ENCODE data around the gene PDLIM7. TPM values are rescaled to one million over a fixed set of nuclear protein-coding genes. Genes with fewer than 3 reads are reported as not detected.

Gene PDLIM7
- total RNA-seq, 1 donor: 91.4 TPM

GRCh38 chr5:177450667-177451424, 46.6 kb downstream of the PDLIM7 start:
- no peak overlapping the region for H3K4me3 ChIP-seq (ENCODE audit: low read depth, low read length)
- DNase-seq (ENCODE audit: low read depth): no peak
- no peak for TF ChIP-seq CTCF (IDR thresholded peaks at IDR 0.05; ENCODE audit: insufficient read depth, low read length)

GRCh38 chr5:177449140-177450061, 48.0 kb downstream of the PDLIM7 start:
- DNase-seq (ENCODE audit: low read depth): no peak
- no peak overlapping the region for H3K4me3 ChIP-seq (ENCODE audit: low read depth, low read length)
- TF ChIP-seq CTCF (IDR thresholded peaks at IDR 0.05; ENCODE audit: insufficient read depth, low read length): no peak

- no peak for TF ChIP-seq CTCF (IDR thresholded peaks at IDR 0.05; ENCODE audit: insufficient read depth, low read length)
- H3K4me3 ChIP-seq (ENCODE audit: low read depth, low read length): no peak overlapping the region
- no peak for DNase-seq (ENCODE audit: low read depth)
Observed at GRCh38 chr5:177448244-177448950, 49.0 kb downstream of the PDLIM7 start.

- TF ChIP-seq CTCF (IDR thresholded peaks at IDR 0.05; ENCODE audit: insufficient read depth, low read length): peak; percentile 14
- H3K4me3 ChIP-seq (ENCODE audit: low read depth, low read length): peak overlapping the region; percentile 77
- peak; percentile 74 for DNase-seq (ENCODE audit: low read depth)
Observed at GRCh38 chr5:177447611-177448243, 49.7 kb downstream of the PDLIM7 start.

GRCh38 chr5:177447066-177447610, 50.3 kb downstream of the PDLIM7 start:
- no peak for DNase-seq (ENCODE audit: low read depth)
- TF ChIP-seq CTCF (IDR thresholded peaks at IDR 0.05; ENCODE audit: insufficient read depth, low read length): no peak

More at GRCh38 chr5:177447066-177447610, 50.3 kb downstream of the PDLIM7 start:
- peak overlapping the region; percentile 77 for H3K4me3 ChIP-seq (ENCODE audit: low read depth, low read length)
